Measurements from ENCODE around the gene ANKRD12.

DNA sequence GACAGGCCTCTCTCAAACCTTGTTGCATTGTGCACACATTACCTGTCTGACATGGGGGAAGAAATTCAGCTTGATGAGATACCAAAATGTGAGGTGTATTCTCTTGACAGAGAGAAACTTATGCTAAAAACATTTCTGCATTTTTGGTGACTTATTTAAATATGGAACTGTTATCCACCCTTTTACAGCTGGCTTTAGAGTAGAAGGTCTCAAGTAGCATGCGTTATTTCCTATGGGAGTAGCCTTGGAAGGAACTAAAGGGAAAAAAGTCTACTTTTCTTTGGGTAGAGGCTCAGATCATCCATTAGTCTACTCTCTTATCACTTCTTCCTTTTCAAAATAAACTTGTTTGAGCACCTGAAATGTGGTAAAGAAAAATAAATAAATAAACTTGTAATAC lies 141.4 kb downstream of the ANKRD12 start:
- TF ChIP-seq EZH2 (IDR thresholded peaks at IDR 0.05; ENCODE audit: borderline replicate concordance, control insufficient read depth, low read depth, low read length) (no peak), SRF (IDR thresholded peaks at IDR 0.05; ENCODE audit: low read depth in 2 of 2, low read length in 2 of 2) (no peak), CHD2 (IDR thresholded peaks at IDR 0.05; ENCODE audit: borderline replicate concordance, low read depth, low read length) (no peak), BHLHE40 (IDR thresholded peaks at IDR 0.05; ENCODE audit: borderline replicate concordance in 1 of 2, low read depth in 2 of 2, low read length in 1 of 2) (no peak), RCOR1 (conservative IDR thresholded peaks at IDR 0.05; ENCODE audit: low read depth, low read length) (no peak), NBN (IDR thresholded peaks at IDR 0.05) (no peak)
- TF ChIP-seq, protein P1, sequence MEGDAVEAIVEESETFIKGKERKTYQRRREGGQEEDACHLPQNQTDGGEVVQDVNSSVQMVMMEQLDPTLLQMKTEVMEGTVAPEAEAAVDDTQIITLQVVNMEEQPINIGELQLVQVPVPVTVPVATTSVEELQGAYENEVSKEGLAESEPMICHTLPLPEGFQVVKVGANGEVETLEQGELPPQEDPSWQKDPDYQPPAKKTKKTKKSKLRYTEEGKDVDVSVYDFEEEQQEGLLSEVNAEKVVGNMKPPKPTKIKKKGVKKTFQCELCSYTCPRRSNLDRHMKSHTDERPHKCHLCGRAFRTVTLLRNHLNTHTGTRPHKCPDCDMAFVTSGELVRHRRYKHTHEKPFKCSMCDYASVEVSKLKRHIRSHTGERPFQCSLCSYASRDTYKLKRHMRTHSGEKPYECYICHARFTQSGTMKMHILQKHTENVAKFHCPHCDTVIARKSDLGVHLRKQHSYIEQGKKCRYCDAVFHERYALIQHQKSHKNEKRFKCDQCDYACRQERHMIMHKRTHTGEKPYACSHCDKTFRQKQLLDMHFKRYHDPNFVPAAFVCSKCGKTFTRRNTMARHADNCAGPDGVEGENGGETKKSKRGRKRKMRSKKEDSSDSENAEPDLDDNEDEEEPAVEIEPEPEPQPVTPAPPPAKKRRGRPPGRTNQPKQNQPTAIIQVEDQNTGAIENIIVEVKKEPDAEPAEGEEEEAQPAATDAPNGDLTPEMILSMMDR (IDR thresholded peaks at IDR 0.05 in 2 of 3, conservative IDR thresholded peaks at IDR 0.05 in 1 of 3; ENCODE audit: control insufficient read depth in 2 of 3, extremely low read depth in 1 of 3, insufficient read depth in 1 of 3, low read depth in 3 of 3, low read length in 3 of 3) = no peak
- TF ChIP-seq, protein P2, sequence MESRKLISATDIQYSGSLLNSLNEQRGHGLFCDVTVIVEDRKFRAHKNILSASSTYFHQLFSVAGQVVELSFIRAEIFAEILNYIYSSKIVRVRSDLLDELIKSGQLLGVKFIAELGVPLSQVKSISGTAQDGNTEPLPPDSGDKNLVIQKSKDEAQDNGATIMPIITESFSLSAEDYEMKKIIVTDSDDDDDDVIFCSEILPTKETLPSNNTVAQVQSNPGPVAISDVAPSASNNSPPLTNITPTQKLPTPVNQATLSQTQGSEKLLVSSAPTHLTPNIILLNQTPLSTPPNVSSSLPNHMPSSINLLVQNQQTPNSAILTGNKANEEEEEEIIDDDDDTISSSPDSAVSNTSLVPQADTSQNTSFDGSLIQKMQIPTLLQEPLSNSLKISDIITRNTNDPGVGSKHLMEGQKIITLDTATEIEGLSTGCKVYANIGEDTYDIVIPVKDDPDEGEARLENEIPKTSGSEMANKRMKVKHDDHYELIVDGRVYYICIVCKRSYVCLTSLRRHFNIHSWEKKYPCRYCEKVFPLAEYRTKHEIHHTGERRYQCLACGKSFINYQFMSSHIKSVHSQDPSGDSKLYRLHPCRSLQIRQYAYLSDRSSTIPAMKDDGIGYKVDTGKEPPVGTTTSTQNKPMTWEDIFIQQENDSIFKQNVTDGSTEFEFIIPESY (IDR thresholded peaks at IDR 0.05) = no peak
- TF ChIP-seq, protein P3, sequence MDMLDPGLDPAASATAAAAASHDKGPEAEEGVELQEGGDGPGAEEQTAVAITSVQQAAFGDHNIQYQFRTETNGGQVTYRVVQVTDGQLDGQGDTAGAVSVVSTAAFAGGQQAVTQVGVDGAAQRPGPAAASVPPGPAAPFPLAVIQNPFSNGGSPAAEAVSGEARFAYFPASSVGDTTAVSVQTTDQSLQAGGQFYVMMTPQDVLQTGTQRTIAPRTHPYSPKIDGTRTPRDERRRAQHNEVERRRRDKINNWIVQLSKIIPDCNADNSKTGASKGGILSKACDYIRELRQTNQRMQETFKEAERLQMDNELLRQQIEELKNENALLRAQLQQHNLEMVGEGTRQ (IDR thresholded peaks at IDR 0.05; ENCODE audit: borderline replicate concordance, low read depth, low read length) = no peak

Data from GM12878 (cell line).